Embryonic facial prominence (tissue), 1 donor: ENCODE measurements around the gene CPHXL.

Experiments
- DNase-seq: peaks from one replicate; pipeline ENCODE4 v3.0.0-alpha.2; 2016; ENCODE audit errors: extremely low spot score

Gene CPHXL

GRCh38 chr16:75726390-75726789, at the start of gene CPHXL:
Gene CPHXL (minus strand): TSS chr16:75726490. CDS start chr16:75726442, 48 bp downstream.
- no peak for DNase-seq

- DNase-seq, result no peak
Measured at GRCh38 chr16:75774197-75774596, 47.9 kb upstream of the CPHXL start.

- no peak for DNase-seq
Measured at GRCh38 chr16:75770051-75770450, 43.8 kb upstream of the CPHXL start.

GRCh38 chr16:75764154-75764768, 38.0 kb upstream of the CPHXL start:
- DNase-seq, result no peak

DNA sequence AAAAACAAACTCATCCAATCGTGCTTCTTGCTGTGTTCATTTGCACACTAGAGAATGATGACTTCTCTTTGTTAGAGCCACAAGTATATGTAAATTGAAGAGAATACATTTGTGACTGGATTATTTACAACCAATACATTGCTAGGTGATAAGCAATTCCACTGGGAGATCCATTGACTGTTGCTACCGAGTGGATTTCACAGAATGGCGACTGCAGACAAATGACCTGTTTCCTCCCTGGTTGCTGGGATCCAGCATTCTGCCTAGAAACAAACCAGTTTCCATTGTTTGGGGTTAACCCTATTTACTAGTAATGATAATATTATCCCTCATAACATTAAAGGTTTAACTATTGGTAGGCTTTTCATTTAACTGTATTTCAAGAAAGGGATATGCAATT, 36.9 kb upstream of the CPHXL start:
- DNase-seq, result no peak

DNA sequence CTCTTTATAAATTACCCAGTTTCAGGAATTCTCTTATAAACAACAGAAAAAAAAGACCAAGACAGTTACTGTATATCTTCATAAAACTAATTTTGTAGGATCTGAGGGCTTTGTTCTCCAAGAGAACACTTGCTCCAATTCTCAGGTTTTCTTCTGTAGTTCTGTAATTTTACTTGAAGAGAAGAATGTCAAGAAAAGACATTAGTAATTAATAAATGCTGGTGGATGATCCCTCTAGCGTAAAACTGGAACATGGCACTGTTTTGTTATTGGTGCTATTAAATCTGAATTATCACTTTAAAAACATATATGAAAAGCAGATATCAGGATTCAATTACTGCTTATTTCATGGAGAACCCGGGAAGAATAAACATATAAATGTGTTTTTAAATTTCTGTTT, 36.5 kb upstream of the CPHXL start:
- no peak for DNase-seq

- no peak for DNase-seq
Measured at GRCh38 chr16:75761108-75761507, 34.8 kb upstream of the CPHXL start.

DNA sequence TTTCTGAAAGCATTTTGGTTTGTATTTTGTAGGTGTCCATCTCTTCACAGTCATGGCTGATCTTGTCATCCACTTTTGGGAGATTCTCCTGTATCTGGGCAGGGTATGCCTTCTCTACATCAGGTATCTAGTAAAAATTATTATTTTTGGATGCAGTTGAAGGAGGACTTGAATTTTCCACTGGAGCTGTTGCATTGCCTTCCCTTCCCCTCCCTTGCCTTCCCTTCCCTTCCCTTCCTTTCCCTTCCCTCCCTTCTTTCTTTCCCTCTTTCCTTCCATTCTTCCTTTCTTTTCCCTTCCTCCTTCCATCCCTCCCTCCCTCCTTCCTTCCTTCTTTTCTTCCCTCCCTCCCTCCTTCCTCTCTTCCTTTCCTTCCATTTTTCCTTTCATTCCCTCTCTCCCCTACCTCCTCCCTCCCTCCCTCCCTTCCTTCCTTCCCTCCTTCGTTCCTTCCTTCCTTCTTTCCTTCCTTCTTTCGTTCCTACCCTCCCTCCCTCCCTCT, 33.8 kb upstream of the CPHXL start:
- DNase-seq, result no peak

GRCh38 chr16:75758215-75758614, 31.9 kb upstream of the CPHXL start:
- no peak for DNase-seq

DNA sequence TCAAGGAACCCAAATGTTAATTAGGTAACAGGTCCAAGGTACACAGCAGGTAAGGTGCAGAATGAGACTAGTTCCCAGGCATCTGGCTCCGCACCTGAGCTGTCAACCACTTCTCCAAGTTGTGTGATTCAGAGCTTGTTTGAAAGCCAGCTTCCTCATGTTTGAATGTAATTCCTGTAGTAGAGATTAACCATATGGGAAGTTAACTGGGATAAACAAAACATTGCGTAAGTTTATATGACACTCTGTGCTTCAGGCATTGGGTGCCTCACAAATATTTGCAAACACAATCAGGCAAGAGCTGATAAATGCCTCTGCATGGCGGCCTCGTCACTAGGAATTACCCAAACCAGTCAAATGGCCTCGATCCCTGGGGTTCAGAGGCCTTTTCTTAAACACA, 27.9 kb upstream of the CPHXL start:
- no peak for DNase-seq

- DNase-seq, result no peak
Measured at GRCh38 chr16:75750528-75750927, 24.2 kb upstream of the CPHXL start.

DNA sequence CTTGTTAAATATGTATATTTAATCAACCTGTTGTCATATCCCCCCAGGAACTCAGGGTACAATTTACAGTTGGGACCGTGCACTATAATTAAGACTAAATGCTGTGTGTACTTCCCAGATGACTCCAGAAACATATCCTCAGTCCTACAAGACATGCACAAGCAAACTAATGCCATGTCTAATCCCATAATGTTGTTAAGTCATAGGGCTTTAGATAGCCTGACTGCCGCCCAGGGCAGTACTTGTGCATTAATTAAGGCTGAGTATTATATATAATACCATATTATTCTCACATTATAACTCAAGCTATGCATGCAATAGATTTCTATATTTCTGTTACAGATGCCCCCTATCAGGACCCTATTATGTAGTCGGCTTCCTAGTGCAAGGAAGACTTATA, 20.1 kb upstream of the CPHXL start:
- no peak for DNase-seq

DNA sequence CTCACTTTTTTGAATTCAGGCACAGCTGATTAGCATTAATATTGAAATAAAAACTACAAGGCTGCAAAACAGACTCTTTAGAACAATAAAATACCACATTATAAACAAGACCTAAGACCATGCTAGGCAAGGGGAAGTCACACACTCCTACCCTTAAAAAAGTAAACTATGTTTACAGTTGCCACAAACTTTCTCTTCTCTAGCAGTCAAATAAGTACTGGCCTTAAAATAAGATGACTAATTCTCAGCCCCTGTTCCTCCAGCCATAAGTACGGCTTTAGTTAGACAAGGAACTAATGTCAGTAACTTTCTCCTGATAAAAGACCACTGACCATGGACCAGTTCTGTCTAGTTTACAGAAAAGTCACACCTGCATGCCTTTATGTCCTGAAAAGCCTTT, 19.5 kb upstream of the CPHXL start:
- DNase-seq, result no peak

DNA sequence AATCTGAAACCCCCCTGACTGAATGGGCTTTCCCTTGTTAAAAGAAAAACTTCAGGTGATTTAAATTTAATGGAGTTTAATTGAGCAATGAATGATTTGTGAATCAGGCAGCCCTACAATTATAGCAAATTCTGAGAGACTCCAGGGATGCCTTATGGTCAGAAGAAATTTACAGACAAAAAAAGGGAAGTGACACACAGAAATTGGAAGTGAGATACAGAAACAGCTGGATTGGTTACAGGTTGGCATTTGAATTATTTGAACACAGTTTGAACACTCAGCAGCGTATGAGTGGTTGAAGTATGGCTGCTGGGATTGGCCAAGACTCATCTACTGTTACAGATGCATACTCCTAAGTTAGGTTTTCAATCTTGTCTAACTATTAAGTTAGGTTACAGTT, 19.0 kb upstream of the CPHXL start:
- no peak for DNase-seq

DNA sequence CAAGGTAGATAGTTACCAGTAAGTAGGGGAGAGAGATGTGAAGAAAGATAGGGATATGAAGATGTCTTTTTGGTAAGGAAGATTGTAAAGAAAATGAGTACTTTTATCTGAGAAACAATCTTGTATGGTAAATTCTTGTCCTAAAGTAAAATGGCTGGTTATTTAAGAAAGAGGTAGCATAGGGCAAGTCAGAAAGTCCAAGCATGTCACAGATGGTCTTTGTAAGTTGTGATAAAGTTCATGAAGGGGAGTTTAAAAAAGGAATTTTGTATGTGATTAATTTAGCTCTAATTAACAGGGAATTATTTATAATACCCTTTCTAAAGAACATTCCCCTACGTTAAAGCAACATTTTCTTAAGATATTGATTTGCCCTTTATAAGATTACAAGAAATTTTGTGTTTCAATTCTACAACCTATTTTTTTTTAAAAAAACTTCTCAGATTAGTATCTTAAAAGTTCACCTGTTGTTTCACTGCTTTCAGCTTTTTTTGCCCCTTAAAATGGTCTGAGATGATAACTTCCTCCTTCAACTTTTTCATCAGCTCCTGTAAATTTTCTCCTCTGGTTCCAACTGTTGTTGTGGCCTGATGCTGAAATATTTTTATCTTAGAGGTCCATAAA, 16.2 kb upstream of the CPHXL start:
- DNase-seq, result no peak

DNA sequence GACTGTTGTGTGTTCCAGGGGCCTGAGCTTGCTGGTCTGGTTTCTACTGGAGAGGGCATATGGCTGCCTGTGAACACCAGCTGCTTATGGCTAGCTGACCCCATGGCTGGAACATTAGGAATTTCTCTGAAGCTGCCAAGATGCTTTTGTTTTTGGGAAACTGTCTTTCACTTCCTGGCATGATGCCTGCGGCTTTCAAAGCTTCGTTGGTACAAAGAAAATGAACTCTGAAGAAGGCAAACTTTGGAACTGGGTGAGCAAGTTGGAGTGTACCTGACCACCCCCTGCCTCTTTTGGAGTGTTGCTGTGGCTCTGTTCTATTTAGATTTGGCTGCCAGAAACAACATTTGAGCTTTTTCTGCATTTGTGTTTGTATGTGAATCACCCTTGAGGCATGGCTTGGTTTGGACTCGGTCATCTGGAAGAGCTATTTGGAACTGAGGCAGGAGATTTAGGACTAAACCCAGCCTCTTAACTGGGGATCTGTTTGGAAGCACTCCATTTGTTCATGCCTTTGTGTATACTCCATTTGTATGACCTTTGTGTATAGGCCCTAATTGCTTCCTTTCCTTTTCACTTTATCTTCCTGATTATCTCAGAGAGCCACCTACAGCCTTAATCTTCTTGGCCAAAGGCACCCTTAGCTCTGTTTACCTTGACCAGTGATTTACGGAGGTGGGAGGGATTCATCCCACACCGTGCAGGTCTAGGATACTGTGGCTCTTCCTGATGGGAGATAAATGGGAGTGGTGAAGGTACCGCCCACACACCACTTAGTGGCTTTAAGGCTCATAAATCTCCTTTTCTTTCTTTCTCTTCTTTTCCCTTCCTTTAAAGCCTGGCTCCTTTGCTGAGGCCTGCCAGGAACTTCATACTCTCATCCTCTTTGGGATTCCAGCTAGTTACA, 7.3 kb upstream of the CPHXL start:
- no peak for DNase-seq

- no peak for DNase-seq
Measured at GRCh38 chr16:75732871-75733270, 6.6 kb upstream of the CPHXL start.

DNA sequence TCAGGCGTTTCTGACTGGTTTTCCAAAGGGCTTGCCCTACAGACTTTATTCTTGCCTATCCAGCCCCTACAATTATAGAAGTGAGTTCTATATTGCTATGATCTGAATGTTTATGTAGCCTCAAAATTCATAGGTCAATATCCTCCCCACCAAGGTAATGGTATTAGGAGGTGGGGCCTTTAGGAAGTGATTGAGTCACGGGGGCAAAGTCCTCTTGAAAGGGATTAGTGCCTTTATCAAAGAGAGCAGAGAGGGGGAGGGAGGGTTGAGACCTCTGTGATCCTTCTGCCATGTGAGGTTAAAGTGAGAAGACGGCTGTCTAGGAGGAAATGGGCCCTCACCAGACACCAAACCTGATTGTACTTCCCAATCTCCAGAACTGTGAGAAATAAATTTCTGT, 931 bp upstream of the CPHXL start:
- DNase-seq, result no peak

DNA sequence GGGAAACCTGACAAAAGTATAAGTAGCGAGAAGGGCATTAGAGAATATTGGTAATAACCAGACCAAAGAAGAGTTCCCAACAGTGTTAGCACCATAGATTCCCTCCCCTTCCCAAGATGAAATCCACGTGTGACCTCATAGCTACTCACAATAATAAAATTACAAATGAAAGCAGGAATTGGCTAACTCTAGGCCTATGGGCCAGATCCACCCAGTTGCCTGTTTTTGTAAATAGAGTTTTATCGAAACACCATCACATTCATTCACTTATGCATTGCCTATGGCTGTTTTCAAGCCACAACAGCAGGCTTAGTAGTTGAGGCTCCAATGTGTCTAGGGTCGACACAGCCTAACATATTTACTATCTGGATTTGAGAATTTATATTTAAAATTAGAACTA, 7.8 kb downstream of the CPHXL start:
- DNase-seq, result no peak

DNA sequence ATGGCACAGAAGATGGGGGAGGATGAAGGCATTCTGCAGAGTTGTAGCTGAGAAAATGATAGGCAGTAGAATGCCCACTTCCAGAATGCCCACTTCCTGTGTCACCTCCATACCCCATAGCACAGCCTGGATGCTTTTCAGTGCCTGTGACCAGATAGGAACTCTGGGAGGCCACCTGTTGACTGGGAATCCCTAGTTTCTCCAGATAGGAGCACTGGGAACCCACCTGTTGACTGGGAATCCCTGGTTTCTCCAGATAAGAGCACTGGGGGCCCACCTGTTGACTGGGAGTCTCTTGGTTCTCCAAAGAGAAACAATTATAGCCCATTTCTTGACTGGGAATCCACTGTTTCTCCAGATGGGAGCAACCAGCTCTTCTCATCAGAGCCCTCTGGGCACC, 11.6 kb downstream of the CPHXL start:
- no peak for DNase-seq

DNA sequence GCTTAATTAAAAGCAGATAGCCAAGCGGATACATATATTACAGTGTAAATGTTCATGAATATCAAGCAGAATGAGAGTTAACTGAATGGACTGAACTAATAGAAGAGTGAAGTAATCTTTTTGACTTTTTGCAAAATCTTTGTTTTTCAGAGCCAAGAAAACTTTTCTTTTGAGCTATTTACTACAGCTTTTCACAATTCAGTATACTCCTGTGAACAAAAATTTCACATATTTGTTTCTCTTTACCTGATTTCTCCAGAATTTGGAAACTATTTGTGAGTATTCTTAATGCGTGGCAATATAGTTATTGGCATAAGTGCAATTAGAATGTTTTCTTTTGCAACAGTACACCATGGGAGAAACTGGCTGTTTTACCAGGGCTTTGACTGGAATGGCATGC, 15.9 kb downstream of the CPHXL start:
- no peak for DNase-seq

DNA sequence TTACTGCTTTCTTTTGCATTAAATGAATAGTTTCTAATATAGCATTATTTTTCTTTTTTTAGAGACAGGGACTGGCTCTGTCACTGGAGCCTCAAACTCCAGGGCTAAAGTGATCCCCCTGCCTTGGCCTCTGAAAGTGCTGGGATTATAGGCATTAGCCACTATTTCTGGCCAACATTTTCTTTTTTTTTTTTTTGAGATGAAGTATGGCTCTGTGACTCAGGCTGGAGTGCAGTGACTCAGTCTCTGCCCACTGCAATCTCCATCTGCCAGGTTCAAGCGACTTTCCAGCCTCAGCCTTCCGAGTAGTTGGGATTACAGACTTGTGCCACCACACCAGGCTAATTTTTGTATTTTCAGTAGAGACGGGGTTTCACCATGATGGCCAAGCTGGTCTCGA, 23.0 kb downstream of the CPHXL start:
- DNase-seq, result no peak

DNA sequence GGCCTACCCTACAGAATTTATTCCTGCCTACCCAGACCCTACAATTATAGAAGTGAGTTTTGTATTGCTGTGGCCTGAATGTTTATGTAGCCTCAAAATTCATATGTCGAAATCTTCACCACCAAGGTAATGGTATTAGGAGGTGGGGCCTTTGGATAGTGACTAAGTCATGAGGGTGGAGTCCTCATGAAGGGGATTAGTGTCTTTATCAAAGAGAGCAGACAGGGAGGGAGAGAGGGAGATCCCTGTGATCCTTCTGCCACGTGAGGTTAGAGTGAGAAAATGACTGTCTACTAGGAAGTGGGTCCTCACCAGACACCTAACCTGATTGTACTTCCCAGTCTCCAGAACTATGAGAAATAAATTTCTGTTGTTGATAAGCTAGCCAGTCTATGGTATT, 24.0 kb downstream of the CPHXL start:
- DNase-seq, result no peak
